G401 (cell line): ENCODE measurements around the gene TMEM163. TPM values are rescaled to one million over a fixed set of nuclear protein-coding genes. Genes with fewer than 3 reads are reported as not detected.

Experiments
- DNase-seq: peaks from one replicate; pipeline ENCODE4 v3.0.0-alpha.2; 2015; ENCODE audit warnings: low spot score
- in situ Hi-C: cut with HindIII; loops from 2 replicates; pipeline ENCODE4 v1.10.0; 2016; ENCODE audit warnings: low sequenced_read_pairs, mixed read lengths
- total RNA-seq: library from RNA; depleted of rRNA; stranded (reverse); fragments of >200 nt; shearing (Covaris generic); gene quantifications from 2 replicates; pipeline ENCODE4 v1.2.3, GENCODE V29; 2014

Gene TMEM163
- total RNA-seq, 1 experiment from 2014 or later: not detected

- no peak for DNase-seq
- in situ Hi-C loops: no loop called here
Observed at GRCh38 chr2:134436706-134437105, 282.1 kb downstream of the TMEM163 start.

DNA sequence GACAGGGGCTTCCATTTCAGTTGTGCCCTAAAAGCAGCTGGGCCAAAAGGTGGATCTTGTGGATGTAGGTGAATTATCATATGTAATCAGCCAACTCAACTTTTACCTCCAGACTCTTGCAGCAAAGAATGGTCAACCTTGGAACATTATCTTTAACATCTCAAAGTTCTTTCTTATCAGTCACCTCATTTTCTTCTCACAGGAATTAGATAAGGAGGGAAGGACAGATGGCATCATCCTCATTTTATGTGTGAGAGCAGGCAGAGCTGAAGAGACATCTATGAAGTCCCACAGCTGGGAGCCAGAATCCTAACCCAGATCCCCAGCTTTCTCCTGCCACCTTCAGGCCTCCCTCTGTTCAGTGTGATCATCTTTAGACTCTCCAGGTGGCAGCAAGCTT is 282.9 kb downstream of the TMEM163 start:
- DNase-seq: no peak
- in situ Hi-C loops: no loop called here

GRCh38 chr2:134435505-134435904 is 283.3 kb downstream of the TMEM163 start:
- DNase-seq: no peak
- in situ Hi-C loops: no loop called here

DNA sequence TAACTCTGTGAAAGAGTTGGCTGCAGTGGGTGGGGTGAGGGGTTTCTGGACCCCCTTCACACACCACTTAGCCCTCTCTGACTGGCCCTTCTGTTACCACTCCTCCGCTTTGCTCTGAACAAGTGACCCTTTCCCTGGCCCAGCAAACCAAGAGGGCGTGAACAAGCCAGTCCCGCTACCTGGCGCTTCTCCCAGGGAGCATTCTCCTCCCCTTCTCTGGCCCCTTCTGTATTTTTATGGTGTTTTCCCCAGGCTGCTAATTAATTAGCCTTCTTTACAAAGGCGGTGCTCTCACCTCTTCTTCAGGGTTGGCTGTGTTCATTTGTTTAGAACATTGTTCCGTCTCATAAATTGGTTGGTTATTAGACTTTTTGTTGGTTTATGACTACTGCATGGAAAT is 284.8 kb downstream of the TMEM163 start:
- DNase-seq: no peak
- in situ Hi-C loops: no loop called here

GRCh38 chr2:134433469-134433868 is 285.3 kb downstream of the TMEM163 start:
- in situ Hi-C loops: no loop called here
- no peak for DNase-seq

DNA sequence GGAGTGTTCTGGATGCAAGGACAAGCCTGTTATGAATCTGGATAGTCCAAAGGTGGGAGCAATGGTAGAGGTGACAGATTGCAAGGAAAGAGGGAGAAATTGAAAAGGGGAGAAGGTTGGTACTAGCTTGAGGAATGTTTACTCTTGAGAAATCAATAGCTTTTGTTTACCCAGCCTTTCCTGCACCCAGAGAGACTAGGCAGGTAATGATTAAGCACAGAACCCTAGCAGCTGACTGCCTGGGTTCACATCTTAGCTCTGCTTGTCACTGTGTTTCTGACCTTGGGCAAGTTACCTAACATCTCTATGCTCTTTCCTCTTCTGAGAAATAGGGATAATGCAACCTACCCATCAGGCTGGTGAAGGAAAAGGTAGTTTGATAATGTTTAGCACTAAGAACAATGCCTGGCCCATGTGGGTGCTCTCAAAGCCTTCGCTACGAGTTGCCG is 286.3 kb downstream of the TMEM163 start:
- in situ Hi-C loops: no loop called here
- DNase-seq: no peak

- no peak for DNase-seq
- in situ Hi-C loops: no loop called here
Observed at GRCh38 chr2:134431838-134432434, 286.9 kb downstream of the TMEM163 start.

DNA sequence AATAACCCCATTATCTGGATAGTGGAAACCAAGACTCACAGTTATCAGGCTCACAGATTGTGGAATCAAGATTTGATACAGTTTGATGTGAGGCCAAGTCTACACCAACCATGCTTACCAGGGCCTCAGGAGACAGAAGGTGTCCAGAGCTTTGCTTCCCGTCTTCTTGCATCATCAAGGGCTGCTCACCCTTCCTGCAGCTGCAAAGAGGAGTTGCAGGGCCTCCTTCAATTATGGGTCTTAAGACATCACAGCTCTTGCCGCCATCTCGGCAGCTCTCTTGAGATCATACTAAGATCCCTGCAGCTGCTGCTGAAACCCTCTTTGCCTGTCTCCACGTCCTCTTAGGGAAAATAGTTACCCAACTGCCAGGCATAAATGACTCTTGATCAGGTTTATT is 288.9 kb downstream of the TMEM163 start:
- in situ Hi-C loops: no loop called here
- no peak for DNase-seq

DNA sequence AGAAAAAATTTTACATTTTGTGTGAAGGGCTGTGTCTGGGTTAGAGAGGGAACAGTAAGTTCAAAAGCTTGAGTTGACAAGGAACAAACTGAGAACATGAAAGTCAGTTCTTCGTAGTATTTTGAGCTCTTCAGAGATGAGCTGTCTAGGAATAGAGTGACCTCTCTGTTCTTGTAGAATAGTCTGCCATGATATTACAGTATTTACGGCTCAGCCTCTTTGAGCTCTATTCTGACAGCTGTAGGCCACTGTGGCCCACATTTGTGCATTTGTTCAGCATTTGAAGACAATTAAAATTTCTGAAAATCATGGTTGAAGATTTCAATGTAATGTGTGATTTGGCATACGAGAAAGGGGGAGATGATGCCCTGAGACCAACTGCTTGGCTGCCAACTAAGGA is 292.1 kb downstream of the TMEM163 start:
- no peak for DNase-seq
- in situ Hi-C loops: no loop called here

DNA sequence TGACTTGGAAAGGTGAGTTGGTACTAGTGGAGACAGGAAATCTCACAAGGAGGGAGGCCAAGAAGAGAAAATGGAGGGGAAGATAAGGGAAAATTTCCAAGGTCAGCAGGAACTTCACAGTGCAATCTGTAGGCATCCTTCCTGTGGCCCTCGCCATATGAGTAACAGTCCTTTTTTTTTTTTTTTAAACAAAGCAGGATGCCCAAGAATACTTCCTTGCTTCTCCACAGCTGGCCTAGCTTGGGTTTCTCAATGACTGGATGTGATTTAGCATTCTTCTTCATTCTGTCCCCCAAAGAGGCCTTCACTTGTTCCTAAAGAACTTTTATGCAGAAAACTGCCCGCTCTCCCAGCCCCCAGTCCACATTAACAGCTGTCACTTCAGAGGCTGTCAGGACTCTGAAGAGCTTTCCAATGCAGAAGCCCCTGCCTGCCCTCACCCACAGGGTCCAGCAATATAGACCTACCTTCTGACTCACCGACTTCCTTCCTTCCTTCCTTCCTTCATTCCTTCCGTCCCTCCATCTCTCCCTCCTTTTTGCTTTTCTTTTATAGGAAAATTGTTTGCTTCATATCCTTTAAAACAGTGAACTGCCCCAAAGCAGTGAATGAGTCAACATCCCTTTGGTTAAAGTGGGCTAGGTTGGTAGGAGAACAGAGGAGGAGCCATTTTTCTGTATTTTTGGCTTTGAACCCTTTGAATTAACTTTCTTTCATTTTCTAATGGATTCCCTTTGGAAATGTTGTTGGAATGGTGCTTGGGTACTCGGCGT is 292.9 kb downstream of the TMEM163 start:
- no peak for DNase-seq
- in situ Hi-C loops: no loop called here

GRCh38 chr2:134421556-134422328 is 297.1 kb downstream of the TMEM163 start:
- DNase-seq: no peak
- in situ Hi-C loops: no loop called here

GRCh38 chr2:134420920-134421319 is 297.9 kb downstream of the TMEM163 start:
- no peak for DNase-seq
- in situ Hi-C loops: no loop called here

- DNase-seq: peak; percentile 85
- in situ Hi-C loops: no loop called here
Observed at GRCh38 chr2:134420259-134420658, 298.5 kb downstream of the TMEM163 start.

- no peak for DNase-seq
- in situ Hi-C loops: no loop called here
Observed at GRCh38 chr2:134417968-134418582, 300.7 kb downstream of the TMEM163 start.

GRCh38 chr2:134416637-134417036 is 302.2 kb downstream of the TMEM163 start:
- in situ Hi-C loops: no loop called here

DNA sequence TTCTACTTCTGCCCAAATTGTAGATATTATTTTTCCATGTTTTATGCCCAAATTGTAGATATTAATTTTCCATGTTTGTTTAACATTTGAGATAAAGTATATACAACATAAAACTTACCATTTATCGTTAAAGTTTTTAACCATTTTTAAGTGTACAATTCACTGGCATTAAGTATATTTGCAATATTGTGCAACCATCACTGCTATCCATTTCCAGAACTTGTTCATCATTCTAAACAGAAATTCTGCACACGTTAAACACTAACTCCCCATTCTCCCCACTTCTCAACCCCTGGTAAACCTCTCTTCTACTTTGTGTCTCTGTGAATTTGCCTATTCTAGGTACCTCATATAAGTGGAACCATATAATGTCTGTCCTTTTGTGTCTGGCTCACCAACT is 302.8 kb downstream of the TMEM163 start:
- DNase-seq: no peak
- in situ Hi-C loops: no loop called here

More at GRCh38 chr2:134416637-134417036, 302.2 kb downstream of the TMEM163 start:
- DNase-seq: no peak

DNA sequence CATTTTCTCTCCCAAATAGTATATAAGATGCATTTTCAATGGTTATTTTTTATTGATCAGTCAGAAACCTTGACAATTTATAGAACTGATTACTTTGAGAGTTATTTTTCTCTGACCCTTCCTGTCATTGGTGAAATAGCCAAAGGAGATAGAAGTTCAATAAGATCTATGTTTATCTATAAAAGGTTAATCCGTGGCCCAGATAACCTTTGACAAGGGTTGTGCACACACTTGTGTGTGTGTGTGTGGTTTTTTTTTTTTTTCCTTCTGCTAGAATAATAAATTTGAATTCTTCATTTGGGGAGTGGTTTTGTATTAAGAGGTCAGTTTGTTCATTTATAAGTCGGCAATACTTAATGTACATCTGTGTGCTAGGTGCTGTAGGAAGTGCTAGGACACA is 304.9 kb downstream of the TMEM163 start:
- DNase-seq: no peak
- in situ Hi-C loops: no loop called here

DNA sequence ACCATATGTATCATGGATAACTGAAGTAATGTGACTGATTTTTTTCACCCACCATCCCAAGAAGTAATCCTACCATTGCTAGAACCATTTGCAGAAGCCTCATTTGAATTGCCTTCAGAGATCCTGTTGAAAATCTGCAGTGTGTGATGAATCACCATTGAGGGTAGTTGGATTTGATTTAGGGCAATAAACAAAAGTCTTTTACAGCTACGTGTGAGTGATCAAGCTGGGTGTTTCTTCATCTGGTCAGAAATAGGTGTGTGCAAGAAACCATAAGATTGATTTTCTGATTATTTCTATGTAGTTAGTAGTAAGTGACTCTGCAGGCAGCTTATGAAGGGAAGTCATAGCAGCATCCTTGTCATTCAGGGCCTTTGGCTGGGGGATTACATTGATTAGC is 305.4 kb downstream of the TMEM163 start:
- no peak for DNase-seq
- in situ Hi-C loops: no loop called here

GRCh38 chr2:134412639-134412999 is 306.2 kb downstream of the TMEM163 start:
- no peak for DNase-seq
- in situ Hi-C loops: no loop called here
